Urothelium cell line (cell line): ENCODE measurements around the gene RAD51B.
"Not testable (repeated sequence)": the region's sequence is repeated elsewhere in the genome, so short reads cannot be mapped to it uniquely, and the experiment has no call there.

ENCODE experiments used
- DNase-seq: peaks from one replicate; pipeline ENCODE4 v3.0.0; 2011; ENCODE audit warnings: low spot score, mixed read lengths
- FAIRE-seq: peaks from 2 replicates; lab custom pipeline; 2011; peaks lifted over from hg19 to GRCh38; lab: Jason Lieb, UNC

RAD51B gene

GRCh38 chr14:67942080-67942710, 122.6 kb downstream of the RAD51B start:
- DNase-seq (no peak), FAIRE-seq (no peak)

- FAIRE-seq (peak; percentile 58), DNase-seq (peak; percentile 77)
These were observed 124.4 kb downstream of the RAD51B start for GRCh38 chr14:67943947-67944346.

- FAIRE-seq (peak; percentile 9), DNase-seq (no peak)
These were observed 125.0 kb downstream of the RAD51B start for GRCh38 chr14:67944605-67945004.

- DNase-seq (no peak), FAIRE-seq (no peak)
These were observed 130.2 kb downstream of the RAD51B start for GRCh38 chr14:67949771-67950170.

- DNase-seq, result no peak
- FAIRE-seq, result no peak
These were observed 130.8 kb downstream of the RAD51B start for GRCh38 chr14:67950386-67950785.

- FAIRE-seq (no peak), DNase-seq (no peak)
These were observed 132.1 kb downstream of the RAD51B start for GRCh38 chr14:67951529-67952135.

- DNase-seq (no peak), FAIRE-seq (no peak)
These were observed 132.8 kb downstream of the RAD51B start for GRCh38 chr14:67952381-67952780.

- DNase-seq (no peak), FAIRE-seq (no peak)
These were observed 133.2 kb downstream of the RAD51B start for GRCh38 chr14:67952786-67953185.

GRCh38 chr14:67955261-67955660, 135.7 kb downstream of the RAD51B start:
- no peak for FAIRE-seq
- DNase-seq, result no peak

GRCh38 chr14:67957946-67958345, 138.4 kb downstream of the RAD51B start:
- FAIRE-seq (no peak), DNase-seq (no peak)

- FAIRE-seq, result no peak
- DNase-seq, result no peak
These were observed 142.1 kb downstream of the RAD51B start for GRCh38 chr14:67961676-67962075.

- DNase-seq (no peak), FAIRE-seq (peak; percentile 83)
These were observed 142.7 kb downstream of the RAD51B start for GRCh38 chr14:67962215-67962644.

- FAIRE-seq (no peak), DNase-seq (no peak)
These were observed 144.0 kb downstream of the RAD51B start for GRCh38 chr14:67963545-67963944.

- FAIRE-seq (peak; percentile 85), DNase-seq (no peak)
These were observed 144.6 kb downstream of the RAD51B start for GRCh38 chr14:67963960-67964812.

GRCh38 chr14:67965696-67966095, 146.1 kb downstream of the RAD51B start:
- FAIRE-seq, result peak; percentile 93

GRCh38 chr14:67967206-67967605, 147.6 kb downstream of the RAD51B start:
- no peak for FAIRE-seq
- DNase-seq, result no peak

More at GRCh38 chr14:67965696-67966095, 146.1 kb downstream of the RAD51B start:
- no peak for DNase-seq

GRCh38 chr14:67967970-67968369, 148.4 kb downstream of the RAD51B start:
- not testable (repeated sequence) for FAIRE-seq, DNase-seq

GRCh38 chr14:67970923-67971322, 151.3 kb downstream of the RAD51B start:
- FAIRE-seq (no peak), DNase-seq (no peak)

- FAIRE-seq (peak; percentile 40), DNase-seq (no peak)
These were observed 152.3 kb downstream of the RAD51B start for GRCh38 chr14:67971627-67972625.

GRCh38 chr14:67973436-67973835, 153.9 kb downstream of the RAD51B start:
- DNase-seq (no peak), FAIRE-seq (no peak)
